ENCODE data around the gene SYNGR3. TPM values are rescaled to one million over a fixed set of nuclear protein-coding genes. Genes with fewer than 3 reads are reported as not detected.

Gene SYNGR3
- total and polyA plus RNA-seq, 2 of the 13 experiments (the other 11 are each of a cell fraction or from before 2014, with no cell fraction given), result 0.97 to 5.7 TPM

- TF ChIP-seq ARID5B (CRISPR knock-in tag; IDR thresholded peaks at IDR 0.05) (peak; percentile 70), DDIT3 (CRISPR knock-in tag; IDR thresholded peaks at IDR 0.05) (no peak), ZFP36L1 (CRISPR knock-in tag; IDR thresholded peaks at IDR 0.05) (no peak), NR2C2 (CRISPR knock-in tag; IDR thresholded peaks at IDR 0.05; ENCODE audit: borderline replicate concordance) (peak; percentile 25; the same call in 1 of the 2 replicates), SNAPC4 (CRISPR knock-in tag; IDR thresholded peaks at IDR 0.05) (peak; percentile 83), MAZ (IDR thresholded peaks at IDR 0.05; ENCODE audit: borderline replicate concordance, low read depth, low read length) (no peak), MAZ (CRISPR knock-in tag; IDR thresholded peaks at IDR 0.05; ENCODE audit: low read depth) (0 out of 2 replicates have a peak, but pooled peaks have one; percentile 50), DNMT1 (CRISPR knock-in tag; IDR thresholded peaks at IDR 0.05) (no peak), SRSF1 (optimal IDR thresholded peaks at IDR 0.05; ENCODE audit: low read depth, low read length) (peak; percentile 85), ZNF530 (CRISPR knock-in tag; IDR thresholded peaks at IDR 0.05; ENCODE audit: low read depth) (no peak), SKI (IDR thresholded peaks at IDR 0.05; ENCODE audit: partially characterized antibody) (peak; percentile 15), ZNF616 (CRISPR knock-in tag; IDR thresholded peaks at IDR 0.05; ENCODE audit: low read depth) (no peak), LCORL (IDR thresholded peaks at IDR 0.05) (no peak), LCORL (CRISPR knock-in tag; IDR thresholded peaks at IDR 0.05) (peak; percentile 87), RBFOX2 (IDR thresholded peaks at IDR 0.05; ENCODE audit: low read depth, low read length) (peak; percentile 68), TOPORS (CRISPR knock-in tag; IDR thresholded peaks at IDR 0.05) (peak; percentile 65; the same call in 1 of the 2 replicates), GRHL1 (CRISPR knock-in tag; conservative IDR thresholded peaks at IDR 0.05) (no peak), ZNF484 (CRISPR knock-in tag; IDR thresholded peaks at IDR 0.05; ENCODE audit: borderline replicate concordance, low read depth) (no peak)
Measured at GRCh38 chr16:1940273-1941161, 49.3 kb upstream of the SYNGR3 start (continued).

All from HepG2 (cell line).